GM20431 (cell line): Measurements from ENCODE around the gene NVL.
"Not testable (repeated sequence)": the region's sequence is repeated elsewhere in the genome, so short reads cannot be mapped to it uniquely, and the experiment has no call there.

Experiments
- in situ Hi-C: fragments of 300-500 bp; cut with MseI, MboI; formaldehyde crosslinking; loops from one replicate; pipeline ENCODE4 v1.15.0; 2020; ENCODE audit warnings: low sequenced_read_pairs; ENCODE audit not compliant: unreplicated experiment

The NVL gene

GRCh38 chr1:224339442-224340033 lies 9.6 kb upstream of the NVL start:
- in situ Hi-C loops = no loop called here

- in situ Hi-C loops = no loop called here
Observed at GRCh38 chr1:224338150-224338838, 8.3 kb upstream of the NVL start.

DNA sequence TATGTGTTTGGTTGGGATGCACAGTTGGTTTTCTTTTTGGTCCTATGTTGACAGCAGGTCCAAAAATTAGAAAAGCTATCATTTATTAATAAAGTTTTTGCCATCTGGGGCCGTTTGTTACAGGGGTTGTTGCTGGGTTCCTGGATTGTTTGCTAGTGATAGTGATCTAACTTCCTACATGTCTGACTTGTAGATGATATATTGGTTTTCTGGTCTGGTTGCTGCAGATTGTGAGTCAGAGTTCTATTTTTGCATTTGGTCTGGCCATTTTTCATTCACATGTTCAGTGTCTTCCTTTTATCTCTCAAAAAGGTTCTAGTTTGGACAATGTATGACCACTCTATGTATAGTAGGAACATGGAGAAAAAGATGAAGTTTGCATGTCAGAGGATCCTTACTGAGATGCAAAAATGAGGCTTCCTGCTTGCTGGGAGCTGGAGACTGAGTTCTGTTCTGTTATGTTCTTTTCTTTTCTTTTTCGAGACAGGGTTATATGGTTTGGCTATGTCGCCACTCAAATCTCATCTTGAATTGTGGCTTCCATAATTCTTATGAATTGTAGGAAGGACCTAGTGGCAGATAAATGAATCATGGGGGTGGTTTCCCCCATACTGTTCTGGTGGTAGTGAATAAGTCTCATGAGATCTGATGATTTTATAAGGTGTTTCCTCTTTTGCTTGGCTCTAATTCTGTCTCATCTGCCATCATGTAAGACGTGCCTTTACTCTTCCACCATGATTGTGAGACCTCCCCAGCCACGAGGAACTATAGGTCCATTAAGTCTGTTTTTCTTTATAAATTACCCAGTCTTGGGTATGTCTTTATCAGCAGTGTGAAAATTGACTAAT lies 4.2 kb upstream of the NVL start:
- in situ Hi-C loops = no loop called here

GRCh38 chr1:224333309-224333926 lies 3.4 kb upstream of the NVL start:
- in situ Hi-C loops = no loop called here

GRCh38 chr1:224331824-224332223 lies 1.9 kb upstream of the NVL start:
- in situ Hi-C loops = no loop called here

DNA sequence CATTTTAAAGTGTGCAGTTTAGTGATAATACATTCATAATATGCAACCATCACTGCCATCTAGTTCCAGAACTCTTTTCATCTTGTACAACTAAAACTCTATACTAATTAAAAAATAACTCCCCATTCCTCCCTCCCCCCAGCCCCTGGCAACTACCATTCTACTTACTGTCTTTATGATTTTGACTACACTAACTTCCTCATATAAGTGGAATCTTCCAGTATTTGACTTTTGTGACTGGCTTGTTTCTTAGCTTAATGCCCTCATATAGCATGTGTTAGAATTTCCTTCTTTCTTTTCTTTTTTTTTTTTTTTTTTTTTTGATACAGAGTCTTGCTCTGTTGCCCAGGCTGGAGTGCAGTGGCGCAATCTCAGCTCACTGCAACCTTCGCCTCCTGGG lies 1.4 kb upstream of the NVL start:
- in situ Hi-C loops = no loop called here

DNA sequence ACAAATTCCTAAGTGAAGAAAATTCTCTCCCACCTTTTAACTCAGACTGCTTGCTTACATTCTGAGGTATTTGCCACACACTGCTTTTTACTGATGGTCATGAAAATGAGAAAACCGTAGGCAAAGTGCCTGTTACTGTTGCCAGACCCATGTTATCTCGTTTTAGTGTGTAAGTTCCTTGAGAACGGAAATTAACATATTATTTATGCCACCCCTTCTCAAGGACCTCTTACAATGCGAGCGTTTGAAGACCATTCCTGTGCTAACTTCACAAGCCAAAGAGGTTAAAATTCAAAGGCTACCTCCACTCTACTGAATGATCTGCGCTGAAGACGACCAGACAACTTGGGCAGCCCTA lies 509 bp downstream of the NVL start:
- in situ Hi-C loops = no loop called here

DNA sequence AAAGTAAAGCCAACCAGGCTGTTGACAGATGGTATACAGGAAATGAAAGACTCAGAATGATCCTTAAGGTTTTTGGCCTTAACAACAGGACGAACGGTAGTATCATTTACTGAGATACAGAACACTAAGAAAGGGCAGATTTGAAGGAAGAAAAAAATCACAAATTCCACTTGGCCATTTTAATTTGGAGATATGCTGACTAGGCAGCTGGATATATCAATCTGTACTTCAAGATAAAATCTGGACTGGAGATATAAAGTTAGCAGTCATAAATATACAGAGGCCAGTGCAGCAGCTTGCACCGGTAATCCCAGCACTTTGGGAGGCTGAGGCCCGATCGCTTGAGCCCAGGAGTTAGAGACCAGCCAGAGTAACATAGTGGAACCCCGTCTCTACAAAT lies 1.3 kb downstream of the NVL start:
- in situ Hi-C loops = no loop called here

DNA sequence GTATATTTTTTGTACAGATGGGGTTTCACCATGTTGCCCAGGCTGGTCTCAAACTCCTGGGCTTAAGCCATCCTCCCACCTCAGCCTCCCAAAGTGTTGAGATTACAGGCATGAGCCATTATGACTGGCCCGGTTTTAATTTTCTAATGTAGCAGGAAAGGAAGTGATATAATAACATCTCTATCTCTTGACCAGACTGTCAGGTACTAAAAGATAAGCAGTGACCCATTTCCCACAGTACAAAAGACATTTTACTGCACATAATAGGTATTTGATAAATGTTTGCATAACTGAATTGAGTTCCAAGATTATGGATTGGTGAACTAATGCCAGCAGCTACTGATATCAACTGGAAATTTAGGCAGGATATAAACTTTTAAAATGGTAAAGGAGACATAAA lies 4.0 kb downstream of the NVL start:
- in situ Hi-C loops = no loop called here

DNA sequence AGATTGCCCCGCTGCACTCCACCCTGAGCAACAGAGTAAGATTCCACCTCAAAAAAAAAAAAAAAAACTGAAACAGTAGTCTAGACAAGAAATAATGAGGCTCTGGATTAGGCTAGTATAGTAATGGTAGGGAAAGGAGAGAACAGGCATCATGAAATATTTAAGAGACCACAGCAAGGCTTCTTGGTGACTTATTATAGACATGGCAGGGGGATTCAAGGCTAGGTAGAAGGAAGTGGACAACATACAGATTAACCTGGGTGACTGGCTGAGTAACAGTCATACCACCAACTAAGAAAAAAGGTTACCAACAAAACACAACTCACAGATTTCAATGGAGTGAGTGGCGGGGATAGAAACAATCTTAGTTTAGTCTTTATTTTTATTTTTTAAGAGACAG lies 8.3 kb downstream of the NVL start:
- in situ Hi-C loops = no loop called here

- in situ Hi-C loops = no loop called here
Observed at GRCh38 chr1:224317383-224318045, 12.5 kb downstream of the NVL start.

- in situ Hi-C loops = no loop called here
Observed at GRCh38 chr1:224312025-224312424, 17.9 kb downstream of the NVL start.

- in situ Hi-C loops = not testable (repeated sequence)
Observed at GRCh38 chr1:224311503-224311902, 18.5 kb downstream of the NVL start.

GRCh38 chr1:224308064-224308463 lies 21.9 kb downstream of the NVL start:
- in situ Hi-C loops = no loop called here

DNA sequence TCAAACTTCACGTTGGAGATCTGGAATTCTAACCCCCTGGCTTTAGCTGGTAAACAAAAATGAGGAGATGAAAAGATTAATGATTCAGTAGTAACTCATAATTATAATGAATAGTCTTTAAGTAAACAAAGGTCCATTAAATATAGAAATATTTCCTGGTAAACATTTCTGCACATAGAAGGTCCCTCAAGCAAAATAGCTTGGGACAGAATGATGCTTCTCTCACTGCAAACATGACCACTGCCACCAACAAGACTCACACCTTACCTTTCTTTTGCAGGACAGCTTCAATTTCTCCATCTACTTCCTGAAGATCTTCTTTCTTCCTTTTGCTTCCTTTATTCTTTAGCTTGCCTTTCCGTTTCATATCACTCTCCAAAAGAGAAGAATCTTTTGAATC lies 25.2 kb downstream of the NVL start:
- in situ Hi-C loops = no loop called here

- in situ Hi-C loops = no loop called here
Observed at GRCh38 chr1:224302947-224303346, 27.0 kb downstream of the NVL start.

DNA sequence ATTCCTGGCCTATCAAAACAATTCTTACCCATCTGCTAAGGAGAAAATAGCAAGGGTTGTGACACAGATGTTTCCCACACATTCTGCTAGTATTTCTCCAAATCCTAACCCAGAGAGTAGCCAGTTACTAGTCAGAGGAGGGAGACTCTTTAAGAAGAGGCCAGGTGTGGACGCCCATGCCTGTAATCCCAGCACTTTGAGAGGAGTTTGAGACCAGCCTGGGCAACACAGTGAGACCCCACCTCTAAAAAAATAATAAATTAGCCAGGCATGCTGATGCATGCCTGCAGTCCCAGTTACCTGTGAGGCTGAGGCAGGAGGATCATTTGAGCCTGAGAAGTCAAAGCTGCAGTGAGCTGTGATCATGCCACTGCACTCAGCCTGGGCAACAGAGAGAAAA lies 28.6 kb downstream of the NVL start:
- in situ Hi-C loops = no loop called here

GRCh38 chr1:224300346-224300745 lies 29.6 kb downstream of the NVL start:
- in situ Hi-C loops = no loop called here

GRCh38 chr1:224298346-224299330 lies 31.3 kb downstream of the NVL start:
- in situ Hi-C loops = no loop called here
